Spleen (tissue), 7 donors: ENCODE data around the gene DDX11.

Experiments
- CTCF ChIP-seq, 11 experiments: fragments of 200-600 bp in 7 of 11; fragments of 450-650 bp in 4 of 11; sonication (generic) in 4 of 11; IDR thresholded peaks in 8 of 11; conservative IDR thresholded peaks in 3 of 11; 1 replicate in 7 of 11; 2 replicates in 4 of 11; pipeline versions ENCODE4 v1.4.0 to v1.8.0; 2016 to 2021; ENCODE audit warnings: antibody characterized with exemption in 11 of 11, inconsistent platforms in 4 of 11, mild to moderate bottlenecking in 1 of 11
- POLR2A ChIP-seq, 3 donors: fragments of 450-650 bp; IDR thresholded peaks; one replicate each; pipeline ENCODE4 v1.5.1; 2017; ENCODE audit warnings: antibody characterized with exemption in 3 of 3, mild to moderate bottlenecking in 1 of 3
- POLR2AphosphoS5 ChIP-seq, 3 donors: sonication (generic); formaldehyde crosslinking; IDR thresholded peaks; one replicate each; pipeline ENCODE4 v1.5.1; 2017; ENCODE audit warnings: antibody characterized with exemption in 3 of 3
- donor health status: DM: no; HTN: no; CAD: no; lungs with moderate emphysema.
- donor health status: DM: no; HTN: no; CAD: no.
- donor health status: DM: no; HTN: no; CAD: no.

- TF ChIP-seq POLR2A (IDR thresholded peaks at IDR 0.05) (no peak), CTCF (IDR thresholded peaks at IDR 0.05 in 8 of 11, conservative IDR thresholded peaks at IDR 0.05 in 3 of 11) (no peak), POLR2AphosphoS5 (IDR thresholded peaks at IDR 0.05) (no peak)
Observed at GRCh38 chr12:31035967-31036665, 37.5 kb upstream of the DDX11 start.
